HK-2 (cell line): ENCODE measurements around the gene SPIB.
"Not testable (repeated sequence)": the region's sequence is repeated elsewhere in the genome, so short reads cannot be mapped to it uniquely, and the experiment has no call there.

ENCODE experiments used
- DNase-seq: peaks from one replicate; pipeline ENCODE4 v3.0.0-alpha.2; 2018; ENCODE audit not compliant: unreplicated experiment

The SPIB gene

GRCh38 chr19:50390952-50391351, 27.8 kb upstream of the SPIB start:
- not testable (repeated sequence) for DNase-seq

- no peak for DNase-seq
Observed at GRCh38 chr19:50392759-50393158, 26.0 kb upstream of the SPIB start.

GRCh38 chr19:50393589-50393988, 25.1 kb upstream of the SPIB start:
- no peak for DNase-seq

- no peak for DNase-seq
Observed at GRCh38 chr19:50394017-50394416, 24.7 kb upstream of the SPIB start.

- DNase-seq, result no peak
Observed at GRCh38 chr19:50398675-50399367, 19.9 kb upstream of the SPIB start.

- no peak for DNase-seq
Observed at GRCh38 chr19:50399368-50399745, 19.4 kb upstream of the SPIB start.

- DNase-seq, result no peak
Observed at GRCh38 chr19:50401605-50402450, 16.9 kb upstream of the SPIB start.

GRCh38 chr19:50402544-50403301, 16.0 kb upstream of the SPIB start:
- no peak for DNase-seq

- no peak for DNase-seq
Observed at GRCh38 chr19:50406156-50406820, 12.4 kb upstream of the SPIB start.

- DNase-seq, result no peak
Observed at GRCh38 chr19:50406829-50407228, 11.9 kb upstream of the SPIB start.

- no peak for DNase-seq
Observed at GRCh38 chr19:50409347-50409746, 9.4 kb upstream of the SPIB start.

GRCh38 chr19:50410109-50410508, 8.6 kb upstream of the SPIB start:
- DNase-seq, result no peak

GRCh38 chr19:50412419-50412818, 6.3 kb upstream of the SPIB start:
- DNase-seq, result no peak

- DNase-seq, result no peak
Observed at GRCh38 chr19:50413096-50413495, 5.6 kb upstream of the SPIB start.

GRCh38 chr19:50413531-50413930, 5.2 kb upstream of the SPIB start:
- no peak for DNase-seq

GRCh38 chr19:50414864-50415660, 3.7 kb upstream of the SPIB start:
- DNase-seq, result peak; percentile 28

GRCh38 chr19:50415661-50416033, 3.1 kb upstream of the SPIB start:
- no peak for DNase-seq

GRCh38 chr19:50416034-50416977, 2.4 kb upstream of the SPIB start:
- no peak for DNase-seq

- DNase-seq, result no peak
Observed at GRCh38 chr19:50417111-50418081, 1.3 kb upstream of the SPIB start.
